Common myeloid progenitor, CD34-positive (primary cell): ENCODE measurements around the gene OR10X1.

ENCODE experiments used
- CTCF ChIA-PET: fragments of 350-600 bp; sonication (Branson Sonifier 250); formaldehyde crosslinking; loops from one replicate; lab custom pipeline; 2021; ENCODE audit warnings: antibody characterized with exemption; lab: Charles Lee
- POLR2A ChIA-PET: fragments of 350-600 bp; sonication (Branson Sonifier 250); formaldehyde crosslinking; loops from one replicate; lab custom pipeline; 2021; ENCODE audit warnings: antibody characterized with exemption; lab: Charles Lee
- DNase-seq, 3 donors: peaks; one replicate each; pipeline versions ENCODE4 v3.0.0 to v3.0.0-alpha.2; 2013
- H3K27ac ChIP-seq, 2 experiments: 1 replicate in 1 of 2; 2 replicates in 1 of 2; pipeline ENCODE4 v1.7.0; 2013; ENCODE audit warnings: inconsistent platforms in 2 of 2, low read length in 2 of 2, mild to moderate bottlenecking in 2 of 2, low read depth in 1 of 2, moderate library complexity in 1 of 2; ENCODE audit not compliant: severe bottlenecking in 2 of 2, insufficient read depth in 1 of 2, poor library complexity in 1 of 2
- H3K27me3 ChIP-seq, 5 experiments: replicated peaks in 2 of 5; 1 replicate in 3 of 5; 2 replicates in 2 of 5; pipeline versions ENCODE4 v1.6.1 to v1.7.0; 2013; ENCODE audit warnings: low read length in 4 of 5, mild to moderate bottlenecking in 2 of 5, moderate library complexity in 2 of 5, inconsistent platforms in 1 of 5; ENCODE audit not compliant: insufficient read depth in 5 of 5, control insufficient read depth in 4 of 5
- H3K36me3 ChIP-seq, 4 experiments: 1 replicate in 2 of 4; 2 replicates in 2 of 4; pipeline versions ENCODE4 v1.6.1 to v1.7.0; 2013; ENCODE audit warnings: low read length in 3 of 4, control low read depth in 1 of 4, mild to moderate bottlenecking in 1 of 4; ENCODE audit not compliant: control insufficient read depth in 4 of 4, insufficient read depth in 4 of 4
- H3K4me1 ChIP-seq, 4 experiments: 1 replicate in 3 of 4; 2 replicates in 1 of 4; pipeline versions ENCODE4 v1.6.1 to v1.7.1; 2013; ENCODE audit warnings: low read length in 3 of 4, mild to moderate bottlenecking in 3 of 4, control low read depth in 1 of 4, inconsistent platforms in 1 of 4, moderate library complexity in 1 of 4; ENCODE audit not compliant: control insufficient read depth in 4 of 4, insufficient read depth in 4 of 4; ENCODE audit errors: control extremely low read depth in 1 of 4
- H3K4me3 ChIP-seq, 7 experiments: 1 replicate in 4 of 7; 2 replicates in 3 of 7; pipeline versions ENCODE4 v1.5.1 to v1.7.0; 2013; ENCODE audit warnings: mild to moderate bottlenecking in 7 of 7, low read length in 6 of 7, moderate library complexity in 6 of 7, inconsistent platforms in 2 of 7, low read depth in 2 of 7, control low read depth in 1 of 7; ENCODE audit not compliant: insufficient read depth in 4 of 7, control insufficient read depth in 1 of 7; ENCODE audit errors: extremely low read depth in 1 of 7
- H3K9me3 ChIP-seq, 5 experiments: 1 replicate in 4 of 5; 2 replicates in 1 of 5; pipeline versions ENCODE4 v1.6.1 to v1.7.1; 2013; ENCODE audit warnings: low read length in 4 of 5, mild to moderate bottlenecking in 2 of 5, inconsistent platforms in 1 of 5, low read depth in 1 of 5, moderate library complexity in 1 of 5; ENCODE audit not compliant: control insufficient read depth in 4 of 5, insufficient read depth in 2 of 5; ENCODE audit errors: control extremely low read depth in 1 of 5
- WGBS: methylation state at CpG from one replicate; pipeline ENCODE4 v1.1.5; 2013; ENCODE audit not compliant: insufficient coverage; 5-methylcytosine and 5-hydroxymethylcytosine counted together

The OR10X1 gene

DNA sequence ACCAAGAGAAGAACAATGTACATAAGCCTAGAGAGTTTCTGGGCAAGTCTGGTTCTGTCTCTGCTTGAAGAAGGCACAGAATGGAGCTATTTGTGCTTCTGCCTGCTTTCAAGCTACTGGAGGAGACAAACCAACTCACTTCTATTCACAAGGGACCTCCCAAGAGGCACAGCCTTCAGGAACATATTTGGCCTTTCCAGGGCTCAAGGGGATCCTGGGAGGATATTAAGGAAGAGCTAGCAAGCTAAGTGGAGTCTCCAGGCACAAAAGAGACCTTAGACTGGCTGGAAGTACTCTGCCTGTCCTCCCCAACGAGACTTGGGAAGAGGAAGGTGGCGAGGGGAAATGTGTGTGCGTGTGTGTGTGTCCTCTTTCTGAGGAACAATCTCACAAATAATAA, 25.3 kb downstream of the OR10X1 start, which contains the start of gene OR6Y1:
TSS of gene OR6Y1 (minus strand) at position 54 of the 400 bp plus-strand sequence. CDS start 6,300 bp downstream, outside the sequence.
- CTCF ChIA-PET, result no interaction called here
- POLR2A ChIA-PET, result no interaction called here
- no peaks in the 10 kb centered on the region for H3K4me1 ChIP-seq
- DNase-seq, result no peak
- no peak within 1 kb of the TSS for H3K27ac ChIP-seq
- H3K4me3 ChIP-seq, result no peak within 1 kb of the TSS
- no peaks in the 10 kb centered on the region for H3K27me3 ChIP-seq
- WGBS, result no CpG with 5 or more reads among the region's 3 CpGs
- H3K36me3 ChIP-seq, result no peaks in the 10 kb centered on the region
- no peaks in the 10 kb centered on the region for H3K9me3 ChIP-seq

GRCh38 chr1:158552296-158552695, 27.4 kb downstream of the OR10X1 start:
- no peak overlapping the region for H3K4me3 ChIP-seq
- 100% methylated on average over 1 of the region's 1 CpG for WGBS
- CTCF ChIA-PET, result interaction anchor here (0.9 kb wide), 1 partner anchor 10 kb away, joined by 3 read pairs; no protein-coding TSS in a partner anchor

GRCh38 chr1:158547533-158547932, 32.2 kb downstream of the OR10X1 start:
- POLR2A ChIA-PET, result no interaction called here
- H3K36me3 ChIP-seq, result no peaks in the 10 kb centered on the region
- H3K4me3 ChIP-seq, result no peak overlapping the region
- H3K27ac ChIP-seq, result no peak overlapping the region
- 95% methylated on average over 2 of the region's 2 CpGs for WGBS
- H3K4me1 ChIP-seq, result no peaks in the 10 kb centered on the region
- H3K9me3 ChIP-seq, result no peaks in the 10 kb centered on the region
- H3K27me3 ChIP-seq, result no peaks in the 10 kb centered on the region
- CTCF ChIA-PET, result no interaction called here
- DNase-seq, result no peak

More at GRCh38 chr1:158552296-158552695, 27.4 kb downstream of the OR10X1 start:
- Histone ChIP-seq H3K36me3 (no peaks in the 10 kb centered on the region), H3K27ac (no peak overlapping the region), H3K4me1 (no peaks in the 10 kb centered on the region), H3K9me3 (no peaks in the 10 kb centered on the region), H3K27me3 (no peaks in the 10 kb centered on the region)
- no peak for DNase-seq
- POLR2A ChIA-PET, result no interaction called here

- Histone ChIP-seq H3K4me3 (no peak overlapping the region), H3K9me3 (peaks cover 0 to 2% (median 0%) of the 10 kb centered on the region in 5 experiments), H3K27ac (no peak overlapping the region), H3K36me3 (no peaks in the 10 kb centered on the region), H3K27me3 (peaks cover 0 to 2% (median 0%) of the 10 kb centered on the region in 5 experiments), H3K4me1 (no peaks in the 10 kb centered on the region)
- ChIA-PET POLR2A (no interaction called here), CTCF (no interaction called here)
- no peak for DNase-seq
- no CpG with 5 or more reads among the region's 2 CpGs for WGBS
Observed at GRCh38 chr1:158537609-158538008, 42.1 kb downstream of the OR10X1 start.

- no peak for DNase-seq
- H3K27me3 ChIP-seq, result peaks cover 0 to 6% (median 0%) of the 10 kb centered on the region in 5 experiments
- ChIA-PET POLR2A (no interaction called here), CTCF (no interaction called here)
- H3K36me3 ChIP-seq, result no peaks in the 10 kb centered on the region
- 95% methylated on average over 2 of the region's 5 CpGs for whole genome bisulfite sequencing
- no peak overlapping the region for H3K4me3 ChIP-seq
- H3K9me3 ChIP-seq, result no peaks in the 10 kb centered on the region
- H3K27ac ChIP-seq, result no peak overlapping the region
- H3K4me1 ChIP-seq, result no peaks in the 10 kb centered on the region
Observed at GRCh38 chr1:158534496-158534895, 45.2 kb downstream of the OR10X1 start.
